Forelimb muscle (tissue), 1 donor: ENCODE measurements around the gene PPP1R1C. TPM values are rescaled to one million over a fixed set of nuclear protein-coding genes. Genes with fewer than 3 reads are reported as not detected.
"Not testable (repeated sequence)": the region's sequence is repeated elsewhere in the genome, so short reads cannot be mapped to it uniquely, and the experiment has no call there.

Experiments
- DNase-seq: peaks from one replicate; pipeline ENCODE4 v3.0.0-alpha.2; 2013; ENCODE audit warnings: low read depth
- polyA plus RNA-seq: library from polyadenylated mRNA; unstranded; fragments of 120-200 nt; gene quantifications from one replicate; pipeline ENCODE4 v1.2.1, GENCODE V29; 2013; ENCODE audit not compliant: insufficient read length

Gene PPP1R1C
- polyA plus RNA-seq, 1 donor = 0.34 TPM

GRCh38 chr2:182014284-182014683, 28.6 kb downstream of the PPP1R1C start:
- DNase-seq = no peak

- DNase-seq = no peak
These were observed 29.9 kb downstream of the PPP1R1C start for GRCh38 chr2:182015334-182016109.

GRCh38 chr2:182018218-182018617, 32.6 kb downstream of the PPP1R1C start:
- no peak for DNase-seq

- no peak for DNase-seq
These were observed 34.1 kb downstream of the PPP1R1C start for GRCh38 chr2:182019731-182020130.

GRCh38 chr2:182020286-182021070, 34.8 kb downstream of the PPP1R1C start:
- no peak for DNase-seq

GRCh38 chr2:182023235-182023634, 37.6 kb downstream of the PPP1R1C start:
- DNase-seq = no peak

- not testable (repeated sequence) for DNase-seq
These were observed 45.2 kb downstream of the PPP1R1C start for GRCh38 chr2:182030875-182031274.

- no peak for DNase-seq
These were observed 46.3 kb downstream of the PPP1R1C start for GRCh38 chr2:182031956-182032355.

- no peak for DNase-seq
These were observed 47.8 kb downstream of the PPP1R1C start for GRCh38 chr2:182033449-182033848.

- DNase-seq = no peak
These were observed 52.9 kb downstream of the PPP1R1C start for GRCh38 chr2:182038576-182038975.

GRCh38 chr2:182043021-182043420, 57.4 kb downstream of the PPP1R1C start:
- DNase-seq = no peak

GRCh38 chr2:182043861-182044260, 58.2 kb downstream of the PPP1R1C start:
- no peak for DNase-seq

GRCh38 chr2:182047544-182047943, 61.9 kb downstream of the PPP1R1C start:
- DNase-seq = no peak

- DNase-seq = no peak
These were observed 62.4 kb downstream of the PPP1R1C start for GRCh38 chr2:182048088-182048487.

- DNase-seq = no peak
These were observed 63.0 kb downstream of the PPP1R1C start for GRCh38 chr2:182048621-182049020.

- peak; percentile 53 for DNase-seq
These were observed 63.9 kb downstream of the PPP1R1C start for GRCh38 chr2:182049372-182050148.

GRCh38 chr2:182050333-182051135, 64.9 kb downstream of the PPP1R1C start:
- DNase-seq = no peak

GRCh38 chr2:182055993-182056392, 70.3 kb downstream of the PPP1R1C start:
- no peak for DNase-seq

- no peak for DNase-seq
These were observed 71.3 kb downstream of the PPP1R1C start for GRCh38 chr2:182057002-182057401.

- DNase-seq = no peak
These were observed 72.4 kb downstream of the PPP1R1C start for GRCh38 chr2:182058056-182058455.

GRCh38 chr2:182061739-182062138, 76.1 kb downstream of the PPP1R1C start:
- no peak for DNase-seq
